ENCODE measurements around the gene PAQR8. TPM values are rescaled to one million over a fixed set of nuclear protein-coding genes. Genes with fewer than 3 reads are reported as not detected.

The PAQR8 gene
- total and polyA plus RNA-seq, 2 of the 13 experiments (the other 11 are each of a cell fraction or from before 2014, with no cell fraction given) = 37.7 to 50.7 TPM

GRCh38 chr6:52363228-52363867, 1.4 kb downstream of the PAQR8 start (continued):
- TF ChIP-seq SNAPC4 (CRISPR knock-in tag; IDR thresholded peaks at IDR 0.05) = no peak; the same call in 1 of the 2 replicates
- TF ChIP-seq ZNF367 (CRISPR knock-in tag; IDR thresholded peaks at IDR 0.05; ENCODE audit: borderline replicate concordance) = no peak
- no peak for TF ChIP-seq ZNF234 (CRISPR knock-in tag; conservative IDR thresholded peaks at IDR 0.05)
- no peak for TF ChIP-seq ZNF263 (CRISPR knock-in tag; IDR thresholded peaks at IDR 0.05)
- TF ChIP-seq ZNF816 (CRISPR knock-in tag; IDR thresholded peaks at IDR 0.05; ENCODE audit: borderline replicate concordance) = no peak
- TF ChIP-seq CENPT (CRISPR knock-in tag; IDR thresholded peaks at IDR 0.05; ENCODE audit: low read depth) = no peak
- no peak for TF ChIP-seq CENPX (CRISPR knock-in tag; IDR thresholded peaks at IDR 0.05)
- no peak; the same call in 1 of the 2 replicates for TF ChIP-seq PAX8 (CRISPR knock-in tag; IDR thresholded peaks at IDR 0.05; ENCODE audit: borderline replicate concordance)
- 0 out of 2 replicates have a peak, but pooled peaks have one; percentile 60 for TF ChIP-seq ZSCAN29 (CRISPR knock-in tag; conservative IDR thresholded peaks at IDR 0.05)
- no peak for TF ChIP-seq MLLT10 (CRISPR knock-in tag; IDR thresholded peaks at IDR 0.05)
- TF ChIP-seq ZNF614 (CRISPR knock-in tag; IDR thresholded peaks at IDR 0.05; ENCODE audit: borderline replicate concordance) = 0 out of 2 replicates have a peak, but pooled peaks have one; percentile 29
- TF ChIP-seq ZNF503 (CRISPR knock-in tag; IDR thresholded peaks at IDR 0.05) = peak; percentile 26; the same call in 1 of the 2 replicates
- no peak for TF ChIP-seq ZNF383 (CRISPR knock-in tag; IDR thresholded peaks at IDR 0.05; ENCODE audit: borderline replicate concordance)
- no peak for TF ChIP-seq SRY (CRISPR knock-in tag; IDR thresholded peaks at IDR 0.05)
- TF ChIP-seq TSC22D2 (CRISPR knock-in tag; IDR thresholded peaks at IDR 0.05; ENCODE audit: borderline replicate concordance) = no peak; the same call in 1 of the 2 replicates
- no peak for TF ChIP-seq SMAD1 (CRISPR knock-in tag; IDR thresholded peaks at IDR 0.05; ENCODE audit: borderline replicate concordance, low read depth)
- no peak for TF ChIP-seq ATF6 (CRISPR knock-in tag; conservative IDR thresholded peaks at IDR 0.05)
- TF ChIP-seq SIX1 (CRISPR knock-in tag; IDR thresholded peaks at IDR 0.05; ENCODE audit: borderline replicate concordance) = no peak; the same call in 1 of the 2 replicates
- no peak for TF ChIP-seq PHF21A (CRISPR knock-in tag; IDR thresholded peaks at IDR 0.05)
- TF ChIP-seq MYC (CRISPR knock-in tag; IDR thresholded peaks at IDR 0.05; ENCODE audit: borderline replicate concordance) = peak; percentile 40; the same call in 1 of the 2 replicates
- TF ChIP-seq SYNCRIP (IDR thresholded peaks at IDR 0.05; ENCODE audit: insufficient read depth, low read depth, low read length) = no peak
